Subcutaneous adipose tissue (tissue), 4 donors: Measurements from ENCODE around the gene EPB41. TPM values are rescaled to one million over a fixed set of nuclear protein-coding genes. Genes with fewer than 3 reads are reported as not detected.

Source experiments
- total RNA-seq, 4 donors: library from RNA; depleted of rRNA; stranded (reverse); fragments of >200 nt; gene quantifications; one replicate each; pipeline ENCODE4 v1.1.0, GENCODE V29; 2016
- TF ChIP-seq, protein P1 (sequence below): fragments of 450-650 bp; IDR thresholded peaks from one replicate; pipeline ENCODE4 v1.5.1; 2016; ENCODE audit warnings: low read depth, mild to moderate bottlenecking, control low read depth, antibody characterized with exemption, moderate library complexity

Gene EPB41
- total RNA-seq, 4 donors from 2014 or later, result 30.8 to 66.1 (median 43.0) TPM

DNA sequence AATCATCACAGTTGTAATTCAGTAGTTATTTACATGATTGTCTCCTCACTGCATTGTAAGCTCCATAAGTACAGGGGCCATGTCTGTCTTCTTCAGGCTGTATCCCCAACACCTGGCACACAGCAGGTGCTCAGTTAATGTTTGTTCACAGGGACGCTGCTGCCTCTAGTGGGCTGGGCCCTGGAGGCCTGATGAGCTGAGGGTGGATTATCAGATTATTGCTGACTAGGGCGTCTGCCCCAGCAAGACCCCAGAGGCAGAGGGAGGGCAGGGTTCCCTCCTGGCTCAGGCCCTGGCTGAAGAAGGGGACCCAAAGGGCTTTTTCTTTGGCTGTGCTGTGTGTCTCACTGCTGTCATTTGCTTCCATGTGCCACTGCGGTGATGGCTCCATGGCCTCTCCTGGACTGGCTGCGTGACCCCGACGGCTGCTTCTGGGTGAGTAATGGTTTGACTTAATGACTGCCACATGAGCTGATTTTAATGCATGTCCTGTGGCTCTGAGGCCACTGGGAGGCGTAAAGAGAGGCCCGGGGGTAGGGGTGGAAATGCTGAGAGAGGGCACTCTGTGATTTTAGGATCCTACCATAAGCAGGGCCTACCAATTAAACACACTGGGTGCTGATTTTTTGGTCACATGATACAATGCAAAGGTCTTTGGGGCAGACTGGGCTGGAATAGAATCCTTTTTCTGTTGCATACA is 20.8 kb upstream of the EPB41 start:
- TF ChIP-seq, protein P1, sequence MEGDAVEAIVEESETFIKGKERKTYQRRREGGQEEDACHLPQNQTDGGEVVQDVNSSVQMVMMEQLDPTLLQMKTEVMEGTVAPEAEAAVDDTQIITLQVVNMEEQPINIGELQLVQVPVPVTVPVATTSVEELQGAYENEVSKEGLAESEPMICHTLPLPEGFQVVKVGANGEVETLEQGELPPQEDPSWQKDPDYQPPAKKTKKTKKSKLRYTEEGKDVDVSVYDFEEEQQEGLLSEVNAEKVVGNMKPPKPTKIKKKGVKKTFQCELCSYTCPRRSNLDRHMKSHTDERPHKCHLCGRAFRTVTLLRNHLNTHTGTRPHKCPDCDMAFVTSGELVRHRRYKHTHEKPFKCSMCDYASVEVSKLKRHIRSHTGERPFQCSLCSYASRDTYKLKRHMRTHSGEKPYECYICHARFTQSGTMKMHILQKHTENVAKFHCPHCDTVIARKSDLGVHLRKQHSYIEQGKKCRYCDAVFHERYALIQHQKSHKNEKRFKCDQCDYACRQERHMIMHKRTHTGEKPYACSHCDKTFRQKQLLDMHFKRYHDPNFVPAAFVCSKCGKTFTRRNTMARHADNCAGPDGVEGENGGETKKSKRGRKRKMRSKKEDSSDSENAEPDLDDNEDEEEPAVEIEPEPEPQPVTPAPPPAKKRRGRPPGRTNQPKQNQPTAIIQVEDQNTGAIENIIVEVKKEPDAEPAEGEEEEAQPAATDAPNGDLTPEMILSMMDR, result no peak

GRCh38 chr1:28894785-28895184 is 19.6 kb upstream of the EPB41 start:
- TF ChIP-seq, protein P1, result no peak

DNA sequence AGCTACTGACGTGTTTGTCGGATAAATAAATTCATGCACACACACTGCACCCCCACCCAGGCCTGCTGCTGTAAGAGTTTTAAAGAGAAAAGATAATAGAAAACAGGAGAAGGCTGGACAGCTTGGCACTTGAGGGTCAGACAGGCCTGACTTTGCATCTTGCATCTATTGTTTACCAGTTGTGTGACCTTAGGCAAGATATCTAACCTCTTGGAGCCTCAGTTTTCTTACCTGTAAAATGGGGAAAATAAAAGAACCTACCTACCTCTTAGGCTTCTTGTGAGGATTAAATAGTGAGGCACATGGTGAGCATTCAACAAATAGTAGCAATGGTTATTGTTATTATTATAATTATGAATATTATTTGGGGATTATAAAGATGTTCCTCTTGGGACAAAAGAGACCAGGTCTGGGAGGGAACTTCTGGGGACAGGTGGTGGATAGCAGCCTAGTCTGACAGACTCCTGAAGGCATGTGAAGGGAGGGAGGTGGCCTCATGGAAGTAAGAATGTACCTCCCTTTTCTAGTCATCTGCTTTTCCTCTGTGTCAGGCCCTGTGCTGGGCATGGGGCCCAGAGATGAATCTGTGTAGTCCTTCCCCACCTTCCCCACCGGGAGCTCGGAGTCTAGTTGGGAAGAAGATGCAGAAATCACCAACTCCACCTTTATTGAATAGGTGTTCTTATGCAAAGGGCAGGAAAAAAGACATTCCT is 18.3 kb upstream of the EPB41 start:
- TF ChIP-seq, protein P1, result no peak

DNA sequence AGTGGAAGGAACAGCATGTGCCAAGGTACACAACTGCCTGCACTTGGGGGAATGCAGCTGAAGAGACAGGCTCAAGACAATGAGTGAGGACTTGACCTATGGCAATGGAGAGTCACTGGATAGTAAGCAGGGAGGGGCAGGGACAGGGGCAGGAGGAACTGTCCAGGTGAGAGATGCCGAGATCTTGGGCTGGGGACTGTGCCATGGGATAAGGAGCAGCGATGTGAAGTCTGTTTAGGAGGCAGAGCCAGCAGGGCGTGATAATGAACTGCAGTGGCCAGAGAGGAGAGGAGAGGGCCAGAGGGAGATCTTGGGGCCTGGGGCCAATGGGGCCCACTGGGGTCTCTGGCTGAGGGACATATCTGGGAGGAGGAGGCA is 17.8 kb upstream of the EPB41 start:
- TF ChIP-seq, protein P1, result no peak

DNA sequence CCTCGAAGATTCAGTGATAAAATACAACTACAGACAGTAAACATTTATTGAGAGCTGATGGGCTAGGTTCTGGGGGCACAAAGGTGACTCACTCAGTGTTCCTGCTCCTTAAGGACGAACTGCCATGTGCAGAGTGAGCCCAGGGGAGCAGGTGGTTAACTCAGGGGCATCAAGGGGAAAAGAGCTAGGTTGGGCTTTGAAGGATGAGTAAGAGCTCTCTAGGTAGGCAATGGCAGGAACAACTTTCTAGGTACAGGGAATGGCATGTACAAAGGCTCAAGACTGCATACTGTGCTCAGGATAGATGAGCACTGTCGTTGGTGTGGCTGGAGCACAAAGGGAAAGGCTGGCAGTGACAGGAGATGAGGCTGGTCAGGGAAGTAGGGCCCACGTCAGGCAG is 16.6 kb upstream of the EPB41 start:
- TF ChIP-seq, protein P1, result no peak

DNA sequence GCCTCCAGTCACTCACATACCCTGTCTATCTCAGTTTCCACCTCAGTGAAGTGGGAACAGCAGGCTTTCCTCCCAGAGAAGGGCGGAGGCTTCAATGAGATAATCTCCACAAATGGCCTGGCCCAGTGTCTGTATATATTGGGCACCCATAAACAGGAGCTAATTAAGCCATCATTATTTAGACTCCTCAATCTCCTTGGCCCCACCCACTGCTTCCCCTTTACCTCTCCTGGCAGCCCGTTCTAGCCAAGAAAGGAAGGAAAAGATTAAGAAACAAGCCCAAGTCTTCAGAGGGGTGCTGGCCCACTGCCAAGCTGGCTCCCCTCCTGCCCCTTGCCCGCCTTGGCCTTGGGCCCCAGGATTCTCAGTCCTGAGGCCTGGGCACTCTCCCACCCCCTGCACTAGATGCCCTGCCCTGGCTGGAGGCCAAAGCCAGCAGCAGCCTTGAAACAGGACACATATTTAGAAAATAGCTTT is 15.9 kb upstream of the EPB41 start:
- TF ChIP-seq, protein P1, result no peak

- TF ChIP-seq, protein P1, result no peak
These were observed 15.1 kb upstream of the EPB41 start for GRCh38 chr1:28899267-28899666.
